MM.1S (cell line): ENCODE measurements around the gene PI4KA.

Experiments
- EZH2 ChIP-seq: fragments of 300-600 bp; sonication (generic); optimal IDR thresholded peaks from 2 replicates; pipeline ENCODE3; 2017; ENCODE audit warnings: low read depth, mild to moderate bottlenecking, antibody characterized with exemption, low read length, mixed read lengths
- EZH2phosphoT487 ChIP-seq: fragments of 300-600 bp; sonication (generic); IDR thresholded peaks from 2 replicates; pipeline ENCODE4 v1.6.1; 2018; ENCODE audit warnings: antibody characterized with exemption, low read length
- TF ChIP-seq, protein P1 (sequence below): fragments of 300-600 bp; sonication (generic); IDR thresholded peaks from 2 replicates; pipeline ENCODE4 v1.5.1; 2016; ENCODE audit warnings: antibody characterized with exemption, low read length, mixed read lengths

DNA sequence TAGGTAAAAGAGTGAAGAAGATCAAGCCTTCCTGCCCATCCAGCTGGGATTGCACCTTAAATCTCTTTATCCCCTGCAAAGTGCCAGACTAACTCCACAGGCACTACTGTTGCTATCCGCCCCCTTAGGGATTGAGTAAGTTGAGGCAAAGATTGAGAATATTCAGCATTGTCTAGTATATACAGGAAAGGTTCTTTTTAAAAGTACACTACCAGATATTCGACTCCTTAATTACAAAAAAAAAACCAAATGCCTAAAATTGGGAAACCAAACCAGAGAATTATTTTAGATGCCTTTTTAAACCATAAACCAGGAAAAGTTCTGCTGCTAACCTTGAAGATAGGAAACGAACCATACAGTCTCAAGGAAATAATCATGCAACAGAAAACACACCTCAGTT, 73.2 kb downstream of the PI4KA start:
- TF ChIP-seq, protein P1, sequence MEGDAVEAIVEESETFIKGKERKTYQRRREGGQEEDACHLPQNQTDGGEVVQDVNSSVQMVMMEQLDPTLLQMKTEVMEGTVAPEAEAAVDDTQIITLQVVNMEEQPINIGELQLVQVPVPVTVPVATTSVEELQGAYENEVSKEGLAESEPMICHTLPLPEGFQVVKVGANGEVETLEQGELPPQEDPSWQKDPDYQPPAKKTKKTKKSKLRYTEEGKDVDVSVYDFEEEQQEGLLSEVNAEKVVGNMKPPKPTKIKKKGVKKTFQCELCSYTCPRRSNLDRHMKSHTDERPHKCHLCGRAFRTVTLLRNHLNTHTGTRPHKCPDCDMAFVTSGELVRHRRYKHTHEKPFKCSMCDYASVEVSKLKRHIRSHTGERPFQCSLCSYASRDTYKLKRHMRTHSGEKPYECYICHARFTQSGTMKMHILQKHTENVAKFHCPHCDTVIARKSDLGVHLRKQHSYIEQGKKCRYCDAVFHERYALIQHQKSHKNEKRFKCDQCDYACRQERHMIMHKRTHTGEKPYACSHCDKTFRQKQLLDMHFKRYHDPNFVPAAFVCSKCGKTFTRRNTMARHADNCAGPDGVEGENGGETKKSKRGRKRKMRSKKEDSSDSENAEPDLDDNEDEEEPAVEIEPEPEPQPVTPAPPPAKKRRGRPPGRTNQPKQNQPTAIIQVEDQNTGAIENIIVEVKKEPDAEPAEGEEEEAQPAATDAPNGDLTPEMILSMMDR, result no peak
- TF ChIP-seq EZH2 (no peak), EZH2phosphoT487 (no peak)
